T-helper 1 cell treated with Interleukin-12 subunit alpha and Interleukin-12 subunit beta and Interleukin-4 antibody, amounts not matched to agents 30 μg/mL and 1 μg/mL, for 36 hours (primary cell): Measurements from ENCODE around the gene ARID3A.
A peak's percentile ranks its signal among the peaks of the same experiment; 100 is the strongest.

ENCODE experiments used
- H3K27ac Mint-ChIP-seq: one replicate; pipeline ENCODE4 v1.8.0; 2021; ENCODE audit warnings: mild to moderate bottlenecking, mixed read lengths
- H3K27me3 Mint-ChIP-seq: one replicate; pipeline ENCODE4 v1.8.0; 2021; ENCODE audit warnings: low read depth, mixed read lengths
- H3K36me3 Mint-ChIP-seq: one replicate; pipeline ENCODE4 v1.8.0; 2021; ENCODE audit warnings: low read depth, mixed read lengths
- H3K4me1 Mint-ChIP-seq: one replicate; pipeline ENCODE4 v1.8.0; 2021; ENCODE audit warnings: low read depth, mixed read lengths
- H3K4me3 Mint-ChIP-seq: one replicate; pipeline ENCODE4 v1.8.0; 2021; ENCODE audit warnings: mild to moderate bottlenecking, moderate library complexity, mixed read lengths
- H3K9me3 Mint-ChIP-seq: one replicate; pipeline ENCODE4 v1.8.0; 2021; ENCODE audit warnings: mixed read lengths

The ARID3A gene

DNA sequence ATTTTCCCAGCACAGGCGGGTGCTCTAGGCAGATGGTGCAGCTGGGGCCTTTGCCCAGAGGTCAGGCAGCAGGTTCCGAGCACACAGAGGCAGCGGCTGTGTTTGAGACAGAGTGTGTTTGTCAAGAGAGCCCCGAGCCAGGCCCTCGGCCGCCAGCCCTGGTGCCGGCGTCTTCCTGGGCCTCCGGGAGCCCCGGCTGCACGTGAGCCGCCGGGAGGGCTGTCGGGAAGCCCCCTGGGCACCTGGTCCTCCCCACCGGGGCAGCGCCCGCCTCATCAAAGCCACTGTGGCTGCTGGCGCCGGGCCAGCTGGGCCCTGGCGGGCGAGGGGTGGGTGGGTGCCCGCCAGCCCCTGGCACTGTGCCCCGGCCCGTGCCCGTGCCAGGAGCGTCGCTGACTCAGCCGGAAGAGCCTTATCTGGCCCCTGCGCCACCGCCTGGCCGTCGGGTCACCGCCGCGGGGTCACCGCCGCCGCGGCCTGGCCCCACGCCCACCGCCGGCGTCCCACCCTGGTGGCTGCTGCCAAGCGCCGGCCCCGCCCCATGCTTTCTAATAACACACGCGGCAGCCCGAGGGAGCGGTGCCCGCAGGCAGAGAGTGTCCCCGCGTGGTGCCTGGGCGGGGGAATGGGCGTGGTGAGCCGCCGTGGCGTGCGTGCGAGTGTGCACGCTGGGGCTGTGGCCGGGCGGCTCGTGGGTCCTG, 14.9 kb downstream of the ARID3A start:
- Mint-ChIP-seq H3K4me3 (peak overlapping the region; percentile 77), H3K36me3 (peaks cover 21% of the 10 kb centered on the region), H3K27me3 (peaks cover 5% of the 10 kb centered on the region), H3K27ac (no peak overlapping the region), H3K4me1 (peaks cover 22% of the 10 kb centered on the region), H3K9me3 (no peaks in the 10 kb centered on the region)

DNA sequence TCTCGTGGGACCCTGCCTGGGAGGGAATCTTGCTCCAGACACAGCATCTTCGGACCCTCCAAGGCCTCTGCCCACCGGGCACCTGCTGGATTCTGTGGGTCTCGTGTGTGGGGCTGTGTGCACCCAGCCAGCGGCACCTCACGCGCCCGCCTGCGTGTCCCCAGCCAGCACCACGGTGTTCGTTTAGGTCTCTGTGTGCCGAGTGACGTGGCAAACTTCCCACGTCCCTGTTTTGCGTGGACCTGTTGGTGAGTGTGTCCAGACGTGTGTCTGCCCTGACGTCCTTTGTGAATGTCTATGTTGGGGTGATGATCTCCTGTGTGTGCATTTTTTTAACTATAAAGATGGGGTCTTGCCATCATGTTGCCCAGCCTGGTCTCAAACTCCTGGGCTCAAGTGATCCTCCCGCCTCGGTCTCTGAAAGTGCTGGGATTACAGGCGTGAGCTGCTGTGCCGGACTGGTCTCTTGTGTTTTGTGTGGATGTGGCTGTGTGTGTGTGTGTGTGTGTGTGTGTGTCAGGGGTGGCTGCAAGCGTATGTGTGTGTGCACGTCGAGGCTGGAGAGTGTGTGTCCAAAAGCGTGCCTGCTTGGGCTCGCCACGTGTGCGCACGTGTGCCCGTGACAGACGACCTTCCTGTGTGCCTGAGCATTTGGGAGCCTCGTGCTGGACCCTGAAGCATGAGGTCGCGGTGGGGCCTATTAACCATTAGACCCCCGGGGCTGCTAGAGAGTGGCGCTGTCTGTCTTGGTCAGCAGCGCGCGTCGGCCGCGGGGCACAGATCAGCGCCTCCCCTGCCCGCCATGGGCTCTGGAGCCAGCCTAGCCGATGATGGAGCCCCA, 15.7 kb downstream of the ARID3A start:
- Mint-ChIP-seq H3K4me3 (peak overlapping the region; percentile 67), H3K27ac (peak overlapping the region; percentile 49), H3K4me1 (peaks cover 22% of the 10 kb centered on the region), H3K36me3 (peaks cover 21% of the 10 kb centered on the region), H3K9me3 (no peaks in the 10 kb centered on the region), H3K27me3 (peaks cover 5% of the 10 kb centered on the region)

DNA sequence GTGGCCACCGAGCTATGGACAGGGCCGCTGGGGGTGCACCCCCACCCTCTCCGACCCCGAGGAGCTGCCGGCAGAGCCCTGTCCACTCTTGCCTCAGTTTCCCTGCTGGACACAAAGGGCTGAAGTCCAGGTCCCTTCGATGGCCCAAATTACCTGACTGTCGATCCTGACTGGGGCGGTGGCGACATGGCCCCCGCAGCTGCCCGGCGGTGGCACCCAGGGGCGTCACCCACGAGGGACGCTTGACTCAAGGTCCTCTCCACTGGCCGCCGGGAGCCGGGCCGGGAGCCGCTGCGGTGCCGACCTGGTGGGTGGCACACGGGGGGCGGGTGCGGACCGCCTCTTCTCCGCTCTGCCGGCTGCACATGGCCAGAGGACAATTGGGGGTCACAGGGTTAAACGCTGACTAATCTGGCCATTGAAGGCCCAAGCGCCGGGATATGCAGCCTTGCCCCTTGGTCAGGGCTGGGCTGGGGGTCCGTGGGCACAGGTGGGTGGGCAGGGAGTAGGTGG, 16.4 kb downstream of the ARID3A start:
- peaks cover 21% of the 10 kb centered on the region for H3K36me3 Mint-ChIP-seq

DNA sequence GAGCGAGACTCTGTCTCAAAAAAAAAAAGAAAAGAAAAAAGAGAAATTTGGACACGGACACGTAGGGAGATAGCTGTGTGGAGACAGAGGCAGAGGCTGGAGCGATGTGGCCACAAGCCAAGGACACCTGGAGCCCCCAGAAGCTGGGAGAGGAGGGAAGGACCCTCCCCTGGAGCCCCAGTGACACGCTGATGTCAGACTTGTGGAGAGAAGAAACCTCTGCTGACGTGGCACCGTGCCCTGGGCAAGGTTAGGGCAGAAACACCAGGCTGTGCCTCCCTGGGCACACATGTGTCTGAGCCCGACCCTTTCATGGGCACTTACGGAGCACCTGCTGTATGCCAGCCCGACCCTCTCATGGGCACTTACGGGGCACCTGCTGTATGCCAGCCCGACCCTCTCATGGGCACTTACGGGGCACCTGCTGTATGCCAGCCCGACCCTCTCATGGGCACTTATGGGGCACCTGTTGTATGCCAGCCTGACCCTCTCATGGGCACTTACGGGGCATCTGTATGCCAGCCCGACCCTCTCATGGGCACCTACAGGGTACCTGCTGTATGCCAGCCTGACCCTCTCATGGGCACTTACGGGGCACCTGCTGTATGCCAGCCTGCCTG, 17.8 kb downstream of the ARID3A start:
- Mint-ChIP-seq H3K27ac (no peak overlapping the region), H3K27me3 (peaks cover 5% of the 10 kb centered on the region), H3K4me3 (no peak overlapping the region), H3K36me3 (peaks cover 15% of the 10 kb centered on the region), H3K4me1 (peaks cover 14% of the 10 kb centered on the region), H3K9me3 (no peaks in the 10 kb centered on the region)

More for the DNA sequence above, 16.4 kb downstream of the ARID3A start:
- Mint-ChIP-seq H3K4me3 (no peak overlapping the region), H3K9me3 (no peaks in the 10 kb centered on the region), H3K4me1 (peaks cover 20% of the 10 kb centered on the region), H3K27ac (no peak overlapping the region), H3K27me3 (peaks cover 5% of the 10 kb centered on the region)

DNA sequence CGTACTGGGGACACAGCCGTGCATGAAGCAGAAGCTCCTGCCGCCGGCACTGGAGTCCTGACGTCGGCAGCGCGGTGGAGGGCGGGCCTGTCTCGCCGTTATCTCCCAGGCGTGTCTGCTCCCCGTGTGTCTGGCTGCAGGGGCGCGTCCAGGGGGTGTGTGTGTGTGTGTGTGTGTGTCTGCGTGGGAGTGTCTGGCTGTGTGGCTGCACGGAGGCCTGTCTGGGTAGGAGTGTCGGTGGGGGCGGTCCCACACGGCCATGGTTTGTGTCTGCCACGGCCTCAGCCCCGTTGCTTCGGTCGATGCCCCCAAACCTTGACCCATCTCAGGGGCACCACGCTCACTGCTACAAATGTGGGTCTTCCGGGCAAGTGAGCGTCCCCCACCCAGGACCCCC, 18.3 kb downstream of the ARID3A start:
- peaks cover 15% of the 10 kb centered on the region for H3K36me3 Mint-ChIP-seq
- peaks cover 5% of the 10 kb centered on the region for H3K27me3 Mint-ChIP-seq
- H3K4me1 Mint-ChIP-seq = peaks cover 14% of the 10 kb centered on the region
- H3K27ac Mint-ChIP-seq = no peak overlapping the region
- no peaks in the 10 kb centered on the region for H3K9me3 Mint-ChIP-seq
- no peak overlapping the region for H3K4me3 Mint-ChIP-seq

DNA sequence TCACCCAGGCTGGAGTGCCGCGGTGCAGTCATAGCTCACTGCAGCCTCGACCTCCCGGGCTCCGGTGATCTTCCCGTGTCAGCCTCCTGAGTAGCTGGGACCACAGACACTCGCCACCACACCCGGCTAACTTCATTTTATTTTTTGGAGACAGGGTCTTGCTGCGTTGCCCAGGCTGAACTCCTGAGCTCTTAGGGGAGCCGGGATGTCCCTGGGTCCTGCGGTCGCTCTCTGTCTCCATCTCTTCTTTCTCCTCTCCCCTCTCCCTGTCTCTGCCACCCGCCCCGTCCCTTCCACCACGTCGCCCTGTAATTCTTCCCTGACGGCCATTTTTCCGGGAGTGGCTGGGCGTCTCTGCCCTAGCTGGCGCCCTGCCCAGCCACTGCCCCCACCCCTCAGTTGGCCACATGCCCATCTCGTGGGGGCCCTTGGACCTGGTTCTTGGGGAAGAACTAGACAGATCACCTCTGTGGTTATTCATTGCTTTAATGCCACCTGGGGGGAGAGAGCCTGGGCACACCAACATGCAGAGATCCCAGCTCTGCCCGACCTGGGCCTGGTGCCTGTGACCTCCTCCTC, 18.9 kb downstream of the ARID3A start:
- Mint-ChIP-seq H3K4me3 (no peak overlapping the region), H3K36me3 (peaks cover 9% of the 10 kb centered on the region), H3K4me1 (peaks cover 12% of the 10 kb centered on the region), H3K27ac (no peak overlapping the region), H3K9me3 (no peaks in the 10 kb centered on the region), H3K27me3 (peaks cover 5% of the 10 kb centered on the region)

DNA sequence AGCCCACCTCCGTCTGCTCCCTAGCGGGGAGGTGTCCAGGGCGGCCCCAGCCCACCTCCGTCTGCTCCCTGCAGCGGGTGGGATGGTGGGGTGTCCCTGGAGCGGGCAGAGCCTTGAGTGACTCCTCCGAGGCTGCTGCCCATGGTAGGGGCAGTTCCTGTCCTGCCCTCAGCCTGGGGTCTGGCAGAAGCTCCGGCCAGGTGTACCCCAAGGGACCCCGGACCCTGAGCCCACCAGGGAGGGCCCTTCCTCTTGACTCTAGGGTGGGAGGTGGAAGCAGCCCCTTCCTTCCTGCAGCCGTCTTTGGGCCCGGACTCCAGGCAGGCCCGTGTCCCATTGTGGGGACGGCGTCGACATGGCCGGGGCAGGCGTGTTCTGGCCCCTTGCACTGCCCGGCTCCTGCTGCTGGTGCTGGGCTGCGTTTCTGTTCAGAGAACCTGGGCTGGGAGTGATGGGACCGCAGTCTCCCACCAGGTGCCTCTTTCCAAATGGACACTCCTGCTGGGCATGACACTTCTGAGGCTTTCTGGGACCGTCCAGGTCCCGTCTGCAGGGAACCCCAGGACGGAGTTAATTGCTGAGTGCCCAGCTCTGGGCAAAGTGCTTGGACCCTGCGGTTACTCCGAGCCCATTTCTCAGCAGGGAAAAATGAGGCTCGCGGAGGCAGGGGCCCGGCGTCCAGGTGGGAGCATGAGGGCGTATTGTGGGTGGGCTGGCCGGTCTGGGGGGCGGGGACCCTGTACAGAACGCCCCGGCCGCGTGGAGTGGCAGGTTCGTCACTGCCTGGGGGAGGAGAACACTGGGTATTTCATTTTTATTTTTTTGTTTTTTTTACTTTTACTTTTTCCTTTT, 19.8 kb downstream of the ARID3A start:
- H3K4me1 Mint-ChIP-seq = peaks cover 6% of the 10 kb centered on the region

DNA sequence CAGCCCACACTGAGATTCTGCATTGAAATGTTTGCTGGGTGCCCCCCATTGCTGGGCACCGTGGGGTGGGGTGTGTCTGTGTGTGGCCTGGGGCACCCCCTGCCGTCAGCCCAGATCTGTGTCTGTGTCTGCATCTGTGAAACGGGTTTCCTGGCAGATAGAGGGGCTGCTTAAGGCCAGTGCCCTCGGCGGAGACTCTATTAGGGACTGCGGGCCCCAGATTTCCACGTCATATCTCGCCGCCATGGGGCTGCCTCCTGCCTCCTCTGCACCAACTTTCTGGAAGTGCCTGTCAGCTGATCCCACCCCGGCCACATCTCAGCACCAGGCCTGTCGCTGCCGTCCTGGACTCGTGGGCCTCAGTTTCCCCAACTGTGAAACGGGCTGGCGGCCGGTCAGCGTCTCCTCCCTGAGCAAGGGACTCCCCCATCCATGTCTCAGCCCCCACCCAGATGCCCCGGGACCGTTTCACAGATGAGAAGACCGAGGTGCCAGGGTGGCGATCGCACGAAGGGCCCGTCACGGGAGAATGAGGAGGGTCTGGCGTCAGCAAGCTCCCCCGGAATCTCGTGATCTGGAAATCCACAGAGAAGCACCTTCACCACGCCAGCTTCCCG, 21.4 kb downstream of the ARID3A start:
- Mint-ChIP-seq H3K27ac (no peak overlapping the region), H3K36me3 (no peaks in the 10 kb centered on the region)

More for the DNA sequence above, 19.8 kb downstream of the ARID3A start:
- H3K27me3 Mint-ChIP-seq = no peaks in the 10 kb centered on the region
- H3K9me3 Mint-ChIP-seq = no peaks in the 10 kb centered on the region
- H3K4me3 Mint-ChIP-seq = no peak overlapping the region
- peaks cover 2% of the 10 kb centered on the region for H3K36me3 Mint-ChIP-seq
- no peak overlapping the region for H3K27ac Mint-ChIP-seq

DNA sequence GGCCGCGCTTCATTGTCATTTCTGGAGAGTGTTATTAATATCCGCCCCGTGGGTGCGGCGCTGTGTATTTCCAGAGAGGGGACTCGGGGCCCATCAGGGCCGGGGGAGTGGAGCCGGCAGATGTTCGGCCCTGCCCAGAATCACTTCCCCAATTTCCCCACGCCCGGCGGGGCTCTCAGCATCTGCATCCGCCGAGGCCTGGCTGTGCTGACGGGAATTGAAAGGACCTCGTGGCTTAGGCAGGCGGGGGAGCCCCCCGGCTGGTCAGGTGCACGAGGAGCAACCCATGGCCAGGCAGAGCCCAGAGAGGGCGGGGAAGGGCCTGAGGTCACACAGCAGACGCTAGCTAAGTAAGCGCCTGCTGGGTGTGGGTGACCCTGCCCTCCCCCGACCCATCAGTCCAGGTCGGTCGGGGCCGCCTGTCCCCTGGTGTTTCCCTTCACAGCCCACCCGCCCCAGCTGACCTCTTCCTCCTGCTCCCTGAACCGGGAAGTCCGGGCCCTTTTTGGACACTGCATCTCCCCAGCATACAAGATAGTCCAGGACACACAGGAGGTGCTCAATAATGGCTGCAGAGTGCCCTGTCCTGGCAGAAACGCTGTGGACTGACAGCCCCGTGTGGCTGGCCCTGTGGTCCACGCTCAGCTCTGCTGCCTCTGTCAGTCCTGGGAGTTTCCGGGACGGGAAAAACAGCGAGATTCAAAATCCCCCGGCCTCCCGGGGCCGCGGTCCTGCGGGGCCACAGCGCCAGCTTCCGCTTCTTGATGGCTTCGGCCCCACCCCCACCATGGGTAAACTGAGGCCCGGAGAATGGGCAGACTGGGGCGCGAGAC, 22.1 kb downstream of the ARID3A start:
- no peak overlapping the region for H3K4me3 Mint-ChIP-seq
- no peaks in the 10 kb centered on the region for H3K4me1 Mint-ChIP-seq
- no peaks in the 10 kb centered on the region for H3K9me3 Mint-ChIP-seq
- H3K27ac Mint-ChIP-seq = no peak overlapping the region
- no peaks in the 10 kb centered on the region for H3K27me3 Mint-ChIP-seq
- no peaks in the 10 kb centered on the region for H3K36me3 Mint-ChIP-seq

More for the DNA sequence above, 21.4 kb downstream of the ARID3A start:
- Mint-ChIP-seq H3K27me3 (no peaks in the 10 kb centered on the region), H3K4me3 (no peak overlapping the region), H3K9me3 (no peaks in the 10 kb centered on the region), H3K4me1 (no peaks in the 10 kb centered on the region)

DNA sequence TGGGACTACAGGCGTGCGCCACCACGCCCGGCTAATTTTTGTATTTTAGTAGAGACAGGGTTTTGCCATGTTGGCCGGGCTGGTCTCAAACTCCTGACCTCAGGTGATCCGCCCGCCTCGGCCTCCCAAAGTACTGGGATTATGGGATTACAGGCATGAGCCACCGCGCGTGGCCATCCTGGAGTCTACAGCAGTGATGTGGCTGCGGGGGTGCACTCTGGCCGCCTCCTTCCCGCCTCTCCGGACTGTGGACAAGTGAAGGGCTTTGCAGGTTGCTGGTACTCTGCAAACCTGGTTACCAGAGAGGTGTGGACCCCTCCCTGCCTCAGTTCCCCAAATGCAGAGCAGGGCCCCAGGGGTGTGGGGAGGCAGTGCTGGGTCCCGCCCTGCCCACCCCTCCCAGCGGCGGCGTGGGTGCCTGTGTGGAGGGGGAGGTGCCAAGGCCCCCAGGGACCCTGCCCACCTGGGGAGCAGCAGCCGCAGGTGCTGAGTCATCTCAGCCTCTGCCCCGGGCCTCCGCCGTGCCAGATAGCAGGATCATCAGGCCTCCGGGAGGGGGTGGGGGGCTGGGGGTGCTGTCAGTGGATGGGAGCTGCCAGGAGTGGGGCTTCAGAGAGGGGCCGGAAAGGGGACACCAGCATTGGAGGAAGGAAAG, 23.1 kb downstream of the ARID3A start:
- no peaks in the 10 kb centered on the region for H3K27me3 Mint-ChIP-seq
- peaks cover 2% of the 10 kb centered on the region for H3K4me1 Mint-ChIP-seq
- H3K9me3 Mint-ChIP-seq = no peaks in the 10 kb centered on the region
- no peak overlapping the region for H3K4me3 Mint-ChIP-seq
- no peak overlapping the region for H3K27ac Mint-ChIP-seq
- H3K36me3 Mint-ChIP-seq = no peaks in the 10 kb centered on the region

DNA sequence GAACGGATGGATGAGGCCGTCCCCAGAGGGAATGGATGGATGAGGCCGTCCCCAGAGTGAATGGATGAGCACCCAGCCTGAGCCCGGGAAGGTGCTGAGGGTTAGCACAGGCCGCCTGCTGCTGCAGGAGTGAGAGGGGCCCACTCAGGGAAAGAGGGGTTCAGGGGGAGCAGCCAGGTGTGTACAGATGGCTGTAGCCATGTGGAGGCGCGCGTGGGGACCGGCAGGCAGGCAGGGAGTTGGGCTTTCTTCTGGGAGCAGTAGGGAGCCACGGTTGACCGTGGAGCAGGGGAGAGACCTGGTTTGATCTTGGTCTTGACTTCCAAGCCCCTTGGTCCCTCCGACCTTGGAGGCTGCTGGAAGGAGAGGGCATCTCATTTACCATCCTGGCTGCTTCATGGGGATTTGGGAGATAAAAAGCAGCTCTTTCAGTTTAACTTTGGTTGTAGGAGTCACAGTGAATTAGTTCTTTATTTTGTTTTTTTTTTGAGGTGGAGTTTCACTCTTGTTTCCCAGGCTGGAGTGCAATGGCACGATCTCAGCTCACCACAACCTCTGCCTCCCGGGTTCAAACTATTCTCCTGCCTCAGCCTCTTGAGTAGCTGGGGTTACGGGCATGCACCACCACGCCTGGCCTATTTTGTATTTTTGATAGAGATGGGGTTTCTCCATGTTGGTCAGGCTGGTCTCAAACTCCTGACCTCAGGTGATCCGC, 24.7 kb downstream of the ARID3A start:
- H3K27ac Mint-ChIP-seq = no peak overlapping the region

More for the DNA sequence above, 24.7 kb downstream of the ARID3A start:
- H3K9me3 Mint-ChIP-seq = no peaks in the 10 kb centered on the region
- H3K4me3 Mint-ChIP-seq = no peak overlapping the region
- peaks cover 2% of the 10 kb centered on the region for H3K4me1 Mint-ChIP-seq
- no peaks in the 10 kb centered on the region for H3K36me3 Mint-ChIP-seq
- no peaks in the 10 kb centered on the region for H3K27me3 Mint-ChIP-seq
